GM23338 (cell line): ENCODE results near the gene ABCA5. TPM values are rescaled to one million over a fixed set of nuclear protein-coding genes. Genes with fewer than 3 reads are reported as not detected.
A peak's percentile ranks its signal among the peaks of the same experiment; 100 is the strongest.

Experiments
- ATAC-seq: fragments of 200-7000 bp; cut with Tn5 transposase; 3 replicates; pipeline ENCODE4 v1.9.1; 2020
- DNase-seq: peaks from one replicate; pipeline ENCODE4 v3.0.0-alpha.2; 2015; ENCODE audit warnings: low spot score
- H2AFZ ChIP-seq: fragments of 200-600 bp; sonication (generic); 2 replicates; pipeline ENCODE4 v1.8.0; 2016; ENCODE audit warnings: antibody characterized with exemption, mild to moderate bottlenecking, moderate library complexity
- H3F3A ChIP-seq: fragments of 200-600 bp; sonication (generic); replicated peaks from 2 replicates; pipeline ENCODE4 v1.8.0; 2017; ENCODE audit warnings: antibody characterized with exemption, mixed run types, low read depth
- H3K27ac ChIP-seq: fragments of 200-600 bp; sonication (generic); 2 replicates; pipeline ENCODE4 v1.6.1; 2016; ENCODE audit warnings: low read depth
- H3K27me3 ChIP-seq: fragments of 200-600 bp; sonication (generic); 2 replicates; pipeline ENCODE4 v1.8.0; 2016; ENCODE audit warnings: mild to moderate bottlenecking, mixed run types, moderate library complexity; ENCODE audit not compliant: insufficient read depth
- H3K36me3 ChIP-seq: fragments of 200-600 bp; sonication (generic); 2 replicates; pipeline ENCODE4 v1.8.0; 2016; ENCODE audit warnings: mild to moderate bottlenecking; ENCODE audit not compliant: insufficient read depth
- H3K4me1 ChIP-seq: fragments of 200-600 bp; sonication (generic); 2 replicates; pipeline ENCODE4 v1.8.0; 2016; ENCODE audit warnings: mild to moderate bottlenecking, moderate library complexity; ENCODE audit not compliant: insufficient read depth
- H3K4me2 ChIP-seq: fragments of 200-600 bp; sonication (generic); 2 replicates; pipeline ENCODE4 v1.7.1; 2017; ENCODE audit warnings: mixed run types
- H3K4me3 ChIP-seq: fragments of 200-600 bp; sonication (generic); 2 replicates; pipeline ENCODE4 v1.6.1; 2016; ENCODE audit warnings: mixed run types
- H3K79me2 ChIP-seq: fragments of 200-600 bp; sonication (generic); replicated peaks from 2 replicates; pipeline ENCODE4 v1.8.0; 2017; ENCODE audit warnings: mild to moderate bottlenecking; ENCODE audit not compliant: insufficient read depth
- H3K9me2 ChIP-seq: fragments of 200-600 bp; sonication (generic); 2 replicates; pipeline ENCODE4 v1.8.0; 2017; ENCODE audit not compliant: insufficient read depth
- H4K20me1 ChIP-seq: fragments of 200-600 bp; sonication (generic); replicated peaks from 2 replicates; pipeline ENCODE4 v1.8.0; 2017; ENCODE audit warnings: mild to moderate bottlenecking; ENCODE audit not compliant: insufficient read depth
- H3K27ac Mint-ChIP-seq: 2 replicates; pipeline ENCODE4 v1.8.0; 2020; ENCODE audit warnings: inconsistent platforms, mild to moderate bottlenecking, moderate library complexity, mixed read lengths
- H3K27me3 Mint-ChIP-seq: 3 replicates; pipeline ENCODE4 v1.8.0; 2022; ENCODE audit warnings: low read depth, mild to moderate bottlenecking, moderate library complexity, mixed read lengths, inconsistent platforms; ENCODE audit not compliant: insufficient read depth, poor library complexity
- H3K36me3 Mint-ChIP-seq: 3 replicates; pipeline ENCODE4 v1.8.0; 2021; ENCODE audit warnings: low read depth, mild to moderate bottlenecking, inconsistent platforms, moderate library complexity, mixed read lengths
- H3K4me1 Mint-ChIP-seq: 3 replicates; pipeline ENCODE4 v1.8.0; 2020; ENCODE audit warnings: mild to moderate bottlenecking, inconsistent platforms, mixed read lengths
- H3K4me3 Mint-ChIP-seq: 3 replicates; pipeline ENCODE4 v1.8.0; 2021; ENCODE audit warnings: moderate library complexity, mild to moderate bottlenecking, inconsistent platforms, mixed read lengths
- H3K9me3 Mint-ChIP-seq: 3 replicates; pipeline ENCODE4 v1.8.0; 2020; ENCODE audit warnings: moderate library complexity, mild to moderate bottlenecking, inconsistent platforms, mixed read lengths
- ETS1 ChIP-seq: IDR thresholded peaks from 2 replicates; pipeline ENCODE4 v1.6.1; 2016; ENCODE audit warnings: antibody characterized with exemption
- EZH2 ChIP-seq: fragments of 200-600 bp; sonication (generic); IDR thresholded peaks from one replicate; pipeline ENCODE4 v1.8.0; 2017; ENCODE audit warnings: antibody characterized with exemption, mild to moderate bottlenecking, low read depth; ENCODE audit not compliant: unreplicated experiment
- EZH2phosphoT487 ChIP-seq: fragments of 200-600 bp; sonication (generic); IDR thresholded peaks from one replicate; pipeline ENCODE4 v1.8.1; 2018; ENCODE audit warnings: antibody characterized with exemption; ENCODE audit not compliant: unreplicated experiment
- NANOG ChIP-seq: IDR thresholded peaks from 2 replicates; pipeline ENCODE4 v1.6.1; 2016; ENCODE audit warnings: antibody characterized with exemption, borderline replicate concordance
- STAT1 ChIP-seq: IDR thresholded peaks from one replicate; pipeline ENCODE4 v1.6.1; 2016; ENCODE audit warnings: antibody characterized with exemption; ENCODE audit not compliant: unreplicated experiment
- ZNF114 ChIP-seq: fragments of 250-450 bp; sonication (Bioruptor Pico); IDR thresholded peaks from 2 replicates; pipeline ENCODE4 v1.5.0; 2020; ENCODE audit warnings: mild to moderate bottlenecking, moderate library complexity
- ZNF331 ChIP-seq: fragments of 250-450 bp; sonication (Bioruptor Pico); IDR thresholded peaks from 2 replicates; pipeline ENCODE4 v1.5.0; 2020; ENCODE audit warnings: low read depth, mild to moderate bottlenecking, moderate library complexity
- polyA plus RNA-seq: library from polyadenylated mRNA; unstranded; fragments of >200 nt; fragmentation: Nextera tagmentation; extraction: Ambion mirVana; gene quantifications from 2 replicates; pipeline ENCODE4 v1.2.1, GENCODE V29; 2016
- total RNA-seq: library from RNA; depleted of rRNA; stranded (reverse); fragments of >200 nt; shearing (Covaris generic); gene quantifications from 2 replicates; pipeline ENCODE4 v1.2.3, GENCODE V29; 2014
- TF ChIP-seq, protein P1 (sequence below), 2 experiments: fragments of 200-600 bp in 1 of 2; sonication (generic) in 1 of 2; conservative IDR thresholded peaks; 2 replicates each; pipeline versions ENCODE4 v1.5.1 to v1.6.1; 2016 to 2017; ENCODE audit warnings: antibody characterized with exemption in 2 of 2, low read depth in 2 of 2, mild to moderate bottlenecking in 2 of 2, moderate library complexity in 1 of 2

The ABCA5 gene
- total and polyA plus RNA-seq, 2 experiments from 2014 or later: 3.1 to 3.4 TPM

- Histone ChIP-seq H3K4me1 (peaks cover 8% of the 10 kb centered on the region; the same call in 1 of the 2 replicates), H3K36me3 (no peaks in the 10 kb centered on the region), H3K9me2 (no peaks in the 10 kb centered on the region), H2AFZ (peak overlapping the region; percentile 80; the same call in 1 of the 2 replicates), H3K27ac (no peak overlapping the region), H3K4me2 (no peak overlapping the region), H3K79me2 (no peaks in the 10 kb centered on the region), H3K4me3 (no peak overlapping the region), H4K20me1 (no peaks in the 10 kb centered on the region), H3F3A (no peaks in the 10 kb centered on the region), H3K27me3 (no peaks in the 10 kb centered on the region)
- DNase-seq (peak; percentile 26), ATAC-seq (peak; percentile 59)
- H3K4me3 Mint-ChIP-seq: no peak overlapping the region
- no peak overlapping the region for H3K27ac Mint-ChIP-seq
- H3K9me3 Mint-ChIP-seq: no peaks in the 10 kb centered on the region
- H3K27me3 Mint-ChIP-seq: no peaks in the 10 kb centered on the region
- no peaks in the 10 kb centered on the region for H3K36me3 Mint-ChIP-seq
- TF ChIP-seq EZH2phosphoT487 (no peak), ZNF331 (CRISPR knock-in tag) (no peak), EZH2 (no peak), STAT1 (no peak)
- TF ChIP-seq, protein P1, sequence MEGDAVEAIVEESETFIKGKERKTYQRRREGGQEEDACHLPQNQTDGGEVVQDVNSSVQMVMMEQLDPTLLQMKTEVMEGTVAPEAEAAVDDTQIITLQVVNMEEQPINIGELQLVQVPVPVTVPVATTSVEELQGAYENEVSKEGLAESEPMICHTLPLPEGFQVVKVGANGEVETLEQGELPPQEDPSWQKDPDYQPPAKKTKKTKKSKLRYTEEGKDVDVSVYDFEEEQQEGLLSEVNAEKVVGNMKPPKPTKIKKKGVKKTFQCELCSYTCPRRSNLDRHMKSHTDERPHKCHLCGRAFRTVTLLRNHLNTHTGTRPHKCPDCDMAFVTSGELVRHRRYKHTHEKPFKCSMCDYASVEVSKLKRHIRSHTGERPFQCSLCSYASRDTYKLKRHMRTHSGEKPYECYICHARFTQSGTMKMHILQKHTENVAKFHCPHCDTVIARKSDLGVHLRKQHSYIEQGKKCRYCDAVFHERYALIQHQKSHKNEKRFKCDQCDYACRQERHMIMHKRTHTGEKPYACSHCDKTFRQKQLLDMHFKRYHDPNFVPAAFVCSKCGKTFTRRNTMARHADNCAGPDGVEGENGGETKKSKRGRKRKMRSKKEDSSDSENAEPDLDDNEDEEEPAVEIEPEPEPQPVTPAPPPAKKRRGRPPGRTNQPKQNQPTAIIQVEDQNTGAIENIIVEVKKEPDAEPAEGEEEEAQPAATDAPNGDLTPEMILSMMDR (conservative IDR thresholded peaks at IDR 0.05; ENCODE audit: low read depth in 2 of 2): peak in 1 of 2 experiments; percentile 36; a peak in 1 of 4 replicates
- H3K4me1 Mint-ChIP-seq: peaks cover 16% of the 10 kb centered on the region; the same call in 2 of the 3 replicates
Observed at GRCh38 chr17:69357701-69358100, 30.8 kb upstream of the ABCA5 start.

GRCh38 chr17:69356625-69357024 lies 29.7 kb upstream of the ABCA5 start:
- no peaks in the 10 kb centered on the region for H3K9me3 Mint-ChIP-seq
- Histone ChIP-seq H4K20me1 (no peaks in the 10 kb centered on the region), H3K4me2 (no peak overlapping the region), H3K9me2 (no peaks in the 10 kb centered on the region), H3F3A (no peaks in the 10 kb centered on the region), H3K79me2 (no peaks in the 10 kb centered on the region), H3K4me1 (peaks cover 8% of the 10 kb centered on the region; the same call in 1 of the 2 replicates), H3K27me3 (no peaks in the 10 kb centered on the region), H3K4me3 (no peak overlapping the region), H2AFZ (no peak overlapping the region), H3K27ac (no peak overlapping the region), H3K36me3 (no peaks in the 10 kb centered on the region)
- no peak overlapping the region for H3K4me3 Mint-ChIP-seq
- TF ChIP-seq EZH2 (no peak), ETS1 (no peak), EZH2phosphoT487 (no peak), ZNF331 (CRISPR knock-in tag) (no peak), NANOG (no peak), ZNF114 (CRISPR knock-in tag) (no peak)
- H3K36me3 Mint-ChIP-seq: no peaks in the 10 kb centered on the region
- ATAC-seq (no peak), DNase-seq (no peak)
- no peak overlapping the region for H3K27ac Mint-ChIP-seq
- H3K4me1 Mint-ChIP-seq: peaks cover 16% of the 10 kb centered on the region; the same call in 2 of the 3 replicates
- no peaks in the 10 kb centered on the region for H3K27me3 Mint-ChIP-seq
